GM18526 (cell line): Measurements from ENCODE around the gene PIMREG.
A peak's percentile ranks its signal among the peaks of the same experiment; 100 is the strongest.

ENCODE experiments used
- POLR2A ChIP-seq: IDR thresholded peaks from 3 replicates; pipeline ENCODE4 v1.6.1; 2011; ENCODE audit not compliant: insufficient read length; ENCODE audit errors: extremely low read depth

PIMREG gene

GRCh38 chr17:6443692-6444570 is at the start of gene PIMREG:
TSS of gene PIMREG (plus strand) at chr17:6444455. CDS start at chr17:6445111, 656 bp downstream.
- peak; percentile 58 for TF ChIP-seq POLR2A

- TF ChIP-seq POLR2A, result no peak
Observed at GRCh38 chr17:6398955-6399354, 45.3 kb upstream of the PIMREG start.

- no peak for TF ChIP-seq POLR2A
Observed at GRCh38 chr17:6402258-6402657, 42.0 kb upstream of the PIMREG start.

- no peak for TF ChIP-seq POLR2A
Observed at GRCh38 chr17:6408276-6408675, 36.0 kb upstream of the PIMREG start.

GRCh38 chr17:6408735-6409134 is 35.5 kb upstream of the PIMREG start:
- no peak for TF ChIP-seq POLR2A

GRCh38 chr17:6413065-6413464 is 31.2 kb upstream of the PIMREG start:
- TF ChIP-seq POLR2A, result no peak

- TF ChIP-seq POLR2A, result no peak
Observed at GRCh38 chr17:6415616-6416015, 28.6 kb upstream of the PIMREG start.

GRCh38 chr17:6420173-6420641 is 24.0 kb upstream of the PIMREG start:
- no peak for TF ChIP-seq POLR2A

- TF ChIP-seq POLR2A, result no peak
Observed at GRCh38 chr17:6421700-6422604, 22.3 kb upstream of the PIMREG start.

- TF ChIP-seq POLR2A, result no peak
Observed at GRCh38 chr17:6422654-6423241, 21.5 kb upstream of the PIMREG start.

- no peak for TF ChIP-seq POLR2A
Observed at GRCh38 chr17:6423931-6424330, 20.3 kb upstream of the PIMREG start.

GRCh38 chr17:6425407-6425806 is 18.8 kb upstream of the PIMREG start:
- TF ChIP-seq POLR2A, result no peak

- no peak for TF ChIP-seq POLR2A
Observed at GRCh38 chr17:6426356-6427101, 17.7 kb upstream of the PIMREG start.

GRCh38 chr17:6427279-6427781 is 16.9 kb upstream of the PIMREG start:
- no peak for TF ChIP-seq POLR2A

- TF ChIP-seq POLR2A, result no peak
Observed at GRCh38 chr17:6428207-6428965, 15.9 kb upstream of the PIMREG start.
